Tibial artery (tissue), 4 donors: Measurements from ENCODE around the gene PKDCC.
A peak's percentile ranks its signal among the peaks of the same experiment; 100 is the strongest.

Experiments used
- DNase-seq, 2 donors: peaks; one replicate each; pipeline ENCODE4 v3.0.0-alpha.2; 2019
- H3K27ac ChIP-seq, 2 donors: fragments of 200-600 bp; sonication (generic) in 1 of 2; 1 replicate in 1 of 2; 2 replicates in 1 of 2; pipeline ENCODE4 v1.5.1; 2018 to 2019; ENCODE audit warnings: mild to moderate bottlenecking in 1 of 2
- H3K27me3 ChIP-seq, 2 donors: fragments of 200-600 bp; sonication (generic) in 1 of 2; one replicate each; pipeline versions ENCODE4 v1.5.1 to v1.6.0; 2016 to 2019
- H3K36me3 ChIP-seq, 3 donors: fragments of 200-600 bp; sonication (generic) in 2 of 3; one replicate each; pipeline ENCODE4 v1.5.1; 2016 to 2019; ENCODE audit warnings: mild to moderate bottlenecking in 2 of 3
- H3K4me1 ChIP-seq, 4 donors: fragments of 200-600 bp; sonication (generic) in 2 of 4; 1 replicate in 3 of 4; 2 replicates in 1 of 4; pipeline ENCODE4 v1.5.1; 2016 to 2019
- H3K4me3 ChIP-seq, 2 donors: fragments of 200-600 bp; sonication (generic) in 1 of 2; 1 replicate in 1 of 2; 2 replicates in 1 of 2; pipeline ENCODE4 v1.5.1; 2018 to 2019; ENCODE audit warnings: mild to moderate bottlenecking in 2 of 2
- H3K9me3 ChIP-seq, 3 donors: fragments of 200-600 bp; sonication (generic) in 1 of 3; one replicate each; pipeline ENCODE4 v1.5.1; 2016 to 2019
- CTCF ChIP-seq, 2 experiments: fragments of 200-600 bp in 1 of 2; fragments of 450-650 bp in 1 of 2; IDR thresholded peaks; one replicate each; pipeline ENCODE4 v1.5.1; 2017 to 2019; ENCODE audit warnings: antibody characterized with exemption in 2 of 2, mild to moderate bottlenecking in 1 of 2, moderate library complexity in 1 of 2
- intact Hi-C: fragments of 100-400 bp; cut with DNase I; formaldehyde crosslinking; loops from one replicate; pipeline ENCODE4 v1.15.0; 2023; ENCODE audit warnings: low total_unique reads

The PKDCC gene

GRCh38 chr2:42102024-42102590 is 54.3 kb downstream of the PKDCC start:
- peak overlapping the region; percentile 52 to 56 for H3K4me3 ChIP-seq
- H3K9me3 ChIP-seq = no peaks in the 10 kb centered on the region
- intact Hi-C loops = no loop called here
- H3K36me3 ChIP-seq = no peaks in the 10 kb centered on the region
- H3K27me3 ChIP-seq = no peaks in the 10 kb centered on the region
- DNase-seq = peak; percentile 74 to 81
- peaks cover 0 to 45% (median 27%) of the 10 kb centered on the region in 4 donors for H3K4me1 ChIP-seq
- peak overlapping the region; percentile 79 to 84 for H3K27ac ChIP-seq
- no peak for TF ChIP-seq CTCF (IDR thresholded peaks at IDR 0.05)

DNA sequence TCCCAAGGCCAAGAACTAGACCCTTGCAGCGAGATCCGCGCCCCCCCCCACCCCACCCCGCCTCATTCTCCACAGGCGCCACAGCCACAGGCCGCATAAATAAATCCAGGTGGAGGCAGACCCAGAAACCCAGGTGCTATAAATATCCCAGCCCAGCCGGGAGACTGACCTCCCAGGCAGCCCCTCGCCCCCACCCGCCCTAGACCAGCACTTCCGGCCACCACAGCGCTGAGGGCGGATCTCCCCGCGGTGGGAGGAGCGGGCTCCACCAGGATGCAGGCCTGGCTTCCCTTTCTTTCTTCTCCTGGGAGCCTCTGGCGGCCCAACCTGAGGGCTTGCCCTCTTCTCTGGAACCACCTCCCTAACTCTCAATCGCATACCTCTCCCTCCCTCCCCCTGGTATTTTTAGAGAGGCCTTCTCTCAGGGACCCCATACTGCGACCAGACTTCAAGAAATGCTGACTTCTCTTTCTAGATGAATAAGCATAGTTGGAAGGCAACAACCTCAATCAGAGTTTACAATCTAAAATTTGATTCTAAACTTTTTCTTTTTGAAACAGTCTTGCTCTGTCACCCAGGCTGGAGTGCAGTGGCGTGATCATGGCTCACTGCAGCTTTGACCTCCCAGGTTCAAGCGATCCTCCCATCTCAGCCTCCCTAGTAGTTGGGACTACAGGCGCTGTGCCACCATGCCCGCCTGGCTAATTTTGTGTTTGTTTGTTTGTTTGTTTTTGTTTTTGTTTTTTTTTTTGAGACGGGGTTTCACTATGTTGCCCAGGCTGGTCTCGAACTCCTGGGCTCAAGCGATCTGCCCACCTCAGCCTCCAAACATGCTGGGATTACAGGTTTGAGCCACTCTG is 55.0 kb downstream of the PKDCC start:
- no peak for TF ChIP-seq CTCF (IDR thresholded peaks at IDR 0.05)
- peak overlapping the region; percentile 52 to 56 for H3K4me3 ChIP-seq
- intact Hi-C loops = no loop called here

GRCh38 chr2:42103829-42104228 is 56.0 kb downstream of the PKDCC start:
- peaks cover 0 to 30% (median 21%) of the 10 kb centered on the region in 4 donors for H3K4me1 ChIP-seq
- no peak overlapping the region for H3K4me3 ChIP-seq
- no peaks in the 10 kb centered on the region for H3K36me3 ChIP-seq
- no peak for TF ChIP-seq CTCF (IDR thresholded peaks at IDR 0.05)
- H3K27ac ChIP-seq = peak overlapping the region in 1 of 2 donors; percentile 84
- no peaks in the 10 kb centered on the region for H3K27me3 ChIP-seq
- no peaks in the 10 kb centered on the region for H3K9me3 ChIP-seq
- DNase-seq = no peak
- intact Hi-C loops = no loop called here

More for the DNA sequence above, 55.0 kb downstream of the PKDCC start:
- H3K27me3 ChIP-seq = no peaks in the 10 kb centered on the region
- H3K27ac ChIP-seq = peak overlapping the region; percentile 79 to 84
- H3K9me3 ChIP-seq = no peaks in the 10 kb centered on the region
- no peaks in the 10 kb centered on the region for H3K36me3 ChIP-seq
- DNase-seq = peak in 1 of 2 donors; percentile 78
- peaks cover 0 to 38% (median 25%) of the 10 kb centered on the region in 4 donors for H3K4me1 ChIP-seq

DNA sequence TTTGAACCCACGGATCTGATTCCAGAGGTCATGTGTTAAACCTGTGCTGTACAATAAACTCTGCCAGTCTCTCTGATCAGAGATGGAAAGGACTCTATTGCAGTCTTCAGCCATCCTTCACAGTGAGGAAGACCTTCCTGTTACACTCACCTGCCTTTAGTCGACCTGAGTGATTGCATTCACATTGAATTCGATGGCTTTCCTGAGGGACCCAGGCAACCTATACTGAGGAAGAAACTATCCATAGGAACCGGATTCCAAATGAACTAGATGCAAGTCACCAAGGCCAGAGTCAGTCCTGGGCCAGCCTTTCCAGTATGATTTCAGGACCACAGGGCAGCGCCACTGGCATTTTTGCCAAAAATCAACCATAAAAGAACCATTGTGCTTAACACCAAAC is 56.8 kb downstream of the PKDCC start:
- TF ChIP-seq CTCF (IDR thresholded peaks at IDR 0.05) = no peak
- intact Hi-C loops = no loop called here
- DNase-seq = no peak
- Histone ChIP-seq H3K27ac (no peak overlapping the region), H3K27me3 (no peaks in the 10 kb centered on the region), H3K4me1 (peaks cover 0 to 24% (median 14%) of the 10 kb centered on the region in 4 donors), H3K4me3 (no peak overlapping the region), H3K36me3 (no peaks in the 10 kb centered on the region), H3K9me3 (no peaks in the 10 kb centered on the region)

DNA sequence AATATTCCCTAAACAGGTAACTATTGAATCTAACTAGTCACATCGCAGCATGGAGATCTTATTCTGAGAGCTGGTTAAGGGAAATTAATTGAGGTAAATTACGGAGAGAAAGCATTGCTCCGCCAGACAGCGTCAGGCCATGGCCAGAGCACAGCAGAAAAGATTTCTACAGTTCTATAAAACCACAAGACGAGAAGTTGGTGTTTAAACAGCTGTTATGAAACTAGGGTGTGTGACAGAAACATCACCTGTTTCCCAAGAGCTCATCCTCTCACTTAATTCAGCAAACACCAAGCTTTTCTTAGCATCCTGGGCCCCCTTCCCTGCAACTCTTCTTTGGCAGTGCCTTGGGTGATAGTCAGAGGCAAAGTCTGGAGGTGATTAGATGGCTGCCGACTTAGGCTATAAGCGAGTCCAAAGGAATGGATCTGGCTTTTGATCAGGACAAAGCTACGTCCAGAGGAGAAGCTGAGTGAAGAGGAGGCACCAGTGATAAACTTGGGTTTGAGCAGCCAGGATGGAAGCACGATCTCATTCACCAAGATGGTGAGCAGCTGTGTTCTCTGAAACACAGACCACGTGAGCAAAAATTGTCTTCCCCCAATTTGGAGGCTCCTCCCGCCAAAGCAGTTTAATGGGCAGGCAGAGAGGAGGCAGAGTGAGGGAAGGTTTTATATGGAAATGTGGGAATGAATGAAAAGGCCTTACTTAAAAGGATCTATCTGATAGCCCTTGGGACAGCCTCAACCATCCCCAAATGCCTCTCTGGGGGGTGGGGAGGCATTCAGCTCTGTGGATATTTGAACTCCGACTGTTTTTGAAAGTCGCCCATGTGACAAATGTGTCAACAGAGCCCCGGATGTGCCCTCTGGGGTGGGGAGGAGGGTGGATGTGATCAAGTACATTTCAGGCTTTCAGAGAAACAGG is 57.8 kb downstream of the PKDCC start:
- DNase-seq = peak in 1 of 2 donors; percentile 31
- TF ChIP-seq CTCF (IDR thresholded peaks at IDR 0.05) = no peak
- H3K36me3 ChIP-seq = no peaks in the 10 kb centered on the region
- H3K9me3 ChIP-seq = no peaks in the 10 kb centered on the region
- H3K4me3 ChIP-seq = no peak overlapping the region
- H3K27me3 ChIP-seq = no peaks in the 10 kb centered on the region
- H3K27ac ChIP-seq = no peak overlapping the region
- intact Hi-C loops = no loop called here
- peaks cover 0 to 27% (median 16%) of the 10 kb centered on the region in 4 donors for H3K4me1 ChIP-seq
